ENCODE measurements around the gene BSN.
A peak's percentile ranks its signal among the peaks of the same experiment; 100 is the strongest.

Gene BSN

DNA sequence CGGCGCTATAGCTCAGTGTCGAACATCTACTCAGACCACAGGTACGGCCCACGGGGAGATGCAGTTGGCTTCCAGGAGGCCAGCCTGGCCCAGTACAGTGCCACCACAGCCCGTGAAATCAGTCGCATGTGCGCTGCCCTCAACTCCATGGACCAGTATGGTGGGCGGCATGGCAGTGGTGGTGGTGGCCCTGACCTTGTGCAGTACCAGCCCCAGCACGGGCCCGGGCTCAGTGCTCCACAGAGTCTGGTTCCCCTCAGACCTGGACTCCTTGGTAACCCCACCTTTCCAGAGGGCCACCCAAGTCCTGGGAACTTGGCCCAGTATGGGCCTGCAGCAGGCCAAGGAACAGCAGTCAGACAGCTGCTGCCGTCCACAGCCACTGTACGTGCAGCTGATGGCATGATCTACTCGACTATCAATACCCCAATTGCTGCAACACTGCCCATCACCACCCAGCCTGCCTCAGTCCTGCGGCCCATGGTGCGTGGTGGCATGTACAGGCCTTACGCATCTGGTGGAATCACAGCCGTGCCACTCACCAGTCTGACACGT is 101.5 kb downstream of the BSN start:
- DNase-seq, result no peak

DNA sequence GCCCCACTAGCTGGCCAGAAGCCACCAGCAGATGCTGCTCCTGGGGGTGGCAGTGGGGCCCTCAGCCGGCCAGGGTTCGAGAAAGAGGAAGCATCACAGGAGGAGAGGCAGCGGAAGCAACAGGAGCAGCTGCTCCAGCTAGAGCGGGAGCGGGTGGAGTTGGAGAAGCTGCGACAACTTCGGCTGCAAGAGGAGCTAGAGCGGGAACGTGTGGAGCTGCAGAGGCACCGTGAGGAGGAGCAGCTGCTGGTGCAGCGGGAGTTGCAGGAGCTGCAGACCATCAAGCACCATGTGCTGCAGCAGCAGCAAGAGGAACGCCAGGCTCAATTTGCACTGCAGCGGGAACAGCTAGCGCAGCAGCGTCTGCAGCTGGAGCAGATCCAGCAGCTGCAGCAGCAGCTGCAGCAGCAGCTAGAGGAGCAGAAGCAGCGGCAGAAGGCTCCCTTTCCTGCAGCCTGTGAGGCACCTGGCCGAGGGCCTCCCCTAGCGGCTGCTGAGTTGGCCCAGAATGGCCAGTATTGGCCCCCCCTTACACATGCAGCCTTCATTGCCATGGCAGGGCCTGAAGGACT is 102.3 kb downstream of the BSN start:
- DNase-seq, result no peak

DNA sequence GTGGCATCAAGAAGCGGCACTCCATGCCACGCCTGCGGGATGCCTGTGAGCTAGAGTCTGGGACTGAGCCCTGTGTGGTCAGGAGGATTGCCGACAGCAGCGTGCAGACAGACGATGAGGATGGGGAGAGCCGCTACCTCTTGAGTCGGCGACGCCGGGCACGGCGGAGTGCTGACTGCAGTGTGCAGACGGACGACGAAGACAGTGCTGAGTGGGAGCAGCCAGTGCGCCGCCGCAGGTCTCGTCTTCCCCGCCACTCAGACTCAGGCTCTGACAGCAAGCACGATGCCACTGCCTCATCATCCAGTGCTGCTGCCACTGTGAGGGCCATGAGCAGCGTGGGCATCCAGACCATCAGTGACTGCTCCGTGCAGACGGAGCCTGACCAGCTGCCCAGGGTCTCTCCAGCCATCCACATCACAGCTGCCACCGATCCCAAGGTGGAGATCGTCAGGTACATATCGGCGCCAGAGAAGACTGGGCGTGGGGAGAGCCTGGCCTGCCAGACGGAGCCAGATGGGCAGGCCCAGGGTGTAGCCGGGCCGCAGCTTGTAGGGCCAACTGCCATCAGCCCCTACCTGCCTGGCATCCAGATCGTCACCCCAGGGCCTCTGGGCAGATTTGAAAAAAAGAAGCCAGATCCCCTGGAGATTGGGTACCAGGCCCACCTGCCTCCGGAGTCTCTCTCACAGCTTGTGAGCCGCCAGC is 103.1 kb downstream of the BSN start:
- DNase-seq, result no peak

DNA sequence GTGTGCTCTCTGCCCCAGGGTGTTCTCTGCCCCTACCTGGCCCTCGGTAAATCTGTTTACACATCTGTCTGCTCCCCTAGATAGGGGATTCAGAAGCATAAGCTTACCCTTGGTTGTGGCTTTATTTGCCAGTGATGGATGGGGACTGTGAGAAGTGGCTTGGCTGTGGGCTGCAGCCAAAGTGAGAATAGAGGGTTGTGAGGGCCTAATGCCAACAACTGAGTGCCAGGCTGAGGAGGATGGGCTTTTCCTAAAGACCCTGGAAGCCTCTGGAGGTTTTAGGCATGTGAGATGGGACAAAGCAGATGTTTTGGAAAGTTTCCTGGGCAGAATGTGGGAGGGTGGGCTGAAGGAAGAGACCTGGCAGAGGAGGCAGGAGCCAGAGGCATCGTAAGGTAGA is 104.4 kb downstream of the BSN start:
- no peak for DNase-seq

DNA sequence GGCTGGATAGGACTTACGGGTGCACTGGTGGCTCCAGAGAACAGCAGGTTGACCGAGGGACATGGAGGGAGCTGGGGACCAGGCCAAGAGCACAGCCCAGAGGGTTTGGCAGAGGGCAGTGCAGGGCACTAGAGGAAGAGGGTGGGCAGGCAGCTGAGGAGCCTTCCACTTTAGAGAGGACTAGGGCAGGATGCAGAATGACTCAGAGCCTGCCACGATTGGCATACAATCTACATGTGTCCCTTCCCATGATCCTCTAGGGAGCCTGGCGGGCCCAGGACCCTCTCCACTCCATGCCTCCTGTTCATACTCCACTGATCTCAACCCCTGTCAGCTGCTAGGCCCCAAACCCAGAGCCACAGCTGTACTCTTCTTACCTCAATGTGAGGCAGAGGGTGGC is 105.5 kb downstream of the BSN start:
- DNase-seq, result no peak

DNA sequence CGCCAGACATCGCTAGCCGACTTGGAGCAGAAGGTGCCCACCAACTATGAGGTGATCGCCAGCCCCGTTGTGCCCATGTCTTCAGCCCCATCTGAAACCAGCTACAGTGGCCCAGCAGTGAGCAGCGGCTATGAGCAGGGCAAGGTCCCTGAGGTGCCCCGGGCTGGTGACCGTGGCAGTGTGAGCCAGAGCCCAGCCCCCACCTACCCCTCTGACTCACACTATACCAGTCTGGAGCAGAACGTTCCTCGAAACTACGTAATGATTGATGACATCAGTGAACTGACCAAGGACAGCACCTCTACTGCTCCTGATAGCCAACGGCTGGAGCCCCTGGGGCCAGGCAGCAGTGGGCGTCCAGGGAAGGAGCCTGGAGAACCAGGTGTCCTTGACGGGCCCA is 107.0 kb downstream of the BSN start:
- DNase-seq, result no peak

DNA sequence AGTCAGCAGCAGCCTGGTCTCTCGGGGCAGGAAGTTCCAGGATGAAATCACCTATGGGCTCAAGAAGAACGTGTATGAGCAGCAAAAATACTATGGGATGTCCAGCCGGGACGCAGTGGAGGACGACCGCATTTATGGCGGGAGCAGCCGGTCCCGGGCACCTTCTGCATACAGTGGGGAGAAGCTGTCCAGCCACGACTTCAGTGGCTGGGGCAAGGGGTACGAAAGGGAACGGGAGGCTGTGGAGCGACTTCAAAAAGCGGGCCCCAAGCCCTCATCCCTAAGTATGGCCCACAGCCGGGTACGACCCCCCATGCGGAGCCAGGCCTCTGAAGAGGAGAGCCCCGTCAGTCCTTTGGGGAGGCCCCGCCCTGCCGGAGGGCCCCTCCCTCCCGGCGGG is 107.7 kb downstream of the BSN start:
- no peak for DNase-seq

DNA sequence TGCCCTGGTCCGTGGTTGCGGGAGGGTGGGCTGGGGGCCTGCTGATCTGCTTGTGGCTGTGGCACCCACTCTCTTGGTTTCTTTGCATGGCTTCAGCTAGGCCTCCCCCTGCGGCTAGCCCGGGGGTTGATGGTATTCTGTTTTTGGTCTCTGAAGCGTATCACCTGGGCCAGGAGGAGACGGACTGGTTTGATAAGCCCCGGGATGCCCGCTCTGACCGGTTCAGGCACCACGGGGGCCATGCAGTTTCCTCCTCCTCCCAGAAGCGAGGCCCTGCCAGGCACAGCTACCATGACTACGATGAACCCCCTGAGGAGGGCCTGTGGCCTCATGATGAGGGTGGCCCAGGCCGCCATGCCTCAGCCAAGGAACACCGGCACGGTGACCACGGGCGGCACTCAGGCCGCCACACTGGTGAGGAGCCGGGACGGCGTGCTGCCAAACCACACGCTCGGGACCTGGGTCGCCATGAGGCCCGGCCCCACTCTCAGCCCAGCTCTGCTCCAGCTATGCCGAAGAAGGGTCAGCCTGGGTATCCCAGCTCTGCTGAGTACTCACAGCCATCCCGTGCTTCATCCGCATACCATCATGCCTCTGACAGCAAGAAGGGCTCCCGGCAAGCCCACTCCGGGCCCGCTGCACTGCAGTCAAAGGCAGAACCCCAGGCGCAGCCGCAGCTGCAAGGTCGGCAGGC is 108.6 kb downstream of the BSN start:
- no peak for DNase-seq

DNA sequence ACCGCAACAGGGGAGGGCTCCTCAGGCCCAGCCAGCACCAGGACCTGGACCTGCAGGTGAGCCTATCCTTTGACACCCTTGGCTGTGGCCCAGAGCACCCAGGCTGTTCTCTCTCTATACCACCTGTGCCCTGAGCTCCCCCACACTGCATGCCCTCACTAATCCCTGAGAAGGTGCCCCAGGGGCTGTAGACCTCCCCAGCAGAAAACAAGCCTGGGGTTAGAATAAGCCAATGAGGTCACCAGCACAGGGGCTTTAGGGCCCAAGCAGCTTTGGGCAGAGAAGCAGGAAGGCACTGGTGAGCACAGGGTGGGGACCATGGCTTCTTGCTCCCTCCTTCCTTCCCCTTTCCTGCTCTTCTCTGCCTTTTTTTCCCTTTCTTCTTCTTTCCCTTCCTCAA is 109.6 kb downstream of the BSN start:
- DNase-seq, result no peak

DNA sequence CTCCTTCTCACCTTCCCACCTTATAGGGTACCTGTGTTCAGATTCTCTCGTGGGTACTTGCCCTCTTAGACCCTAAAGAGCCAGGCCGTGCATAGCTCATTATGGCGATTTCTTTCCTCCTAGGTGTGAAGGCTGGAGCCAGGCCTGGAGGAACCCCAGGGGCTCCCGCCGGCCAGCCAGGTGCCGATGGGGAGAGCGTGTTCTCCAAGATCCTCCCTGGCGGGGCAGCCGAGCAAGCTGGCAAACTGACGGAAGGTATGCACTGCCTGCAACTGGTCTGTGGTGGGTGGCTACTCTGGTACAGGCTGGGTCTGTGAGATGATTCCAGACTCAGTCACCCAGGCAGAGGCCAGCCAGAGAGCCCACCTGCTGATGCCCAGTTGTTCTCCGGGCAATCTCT is 110.0 kb downstream of the BSN start:
- DNase-seq, result no peak

DNA sequence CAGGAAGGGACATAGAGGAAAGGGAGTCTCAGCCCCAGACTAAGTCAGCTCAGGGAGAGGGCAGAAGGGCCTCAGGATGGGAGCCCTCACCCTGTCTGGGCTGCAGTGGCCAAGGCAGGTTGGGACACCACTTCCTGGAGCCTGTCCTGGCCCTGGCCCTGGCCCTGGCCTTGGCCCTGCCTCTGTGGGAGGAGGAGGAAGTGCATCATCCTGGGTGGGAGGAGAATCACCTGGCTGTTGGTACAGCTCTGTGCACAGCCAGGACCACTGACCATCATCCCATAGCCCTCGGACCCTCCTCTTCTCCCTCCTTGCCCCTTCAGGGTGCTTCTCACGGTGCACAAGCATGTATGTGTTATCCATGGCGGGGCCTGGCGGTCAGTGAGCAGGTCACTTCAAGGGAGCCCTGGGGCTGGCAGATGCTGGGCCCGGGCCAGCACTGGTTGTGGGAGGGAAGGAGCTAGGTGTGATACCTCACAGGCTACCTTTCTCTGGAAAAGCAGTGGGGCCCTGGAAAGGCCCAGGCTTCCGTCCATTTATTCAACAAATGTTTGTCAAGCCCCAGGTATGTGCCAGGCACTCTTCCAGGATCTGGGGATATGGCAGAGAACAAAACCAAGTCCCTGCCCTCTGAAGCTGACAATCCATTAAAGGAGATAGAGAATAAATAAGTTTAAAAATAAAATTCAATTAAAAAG is 111.7 kb downstream of the BSN start:
- DNase-seq, result no peak

DNA sequence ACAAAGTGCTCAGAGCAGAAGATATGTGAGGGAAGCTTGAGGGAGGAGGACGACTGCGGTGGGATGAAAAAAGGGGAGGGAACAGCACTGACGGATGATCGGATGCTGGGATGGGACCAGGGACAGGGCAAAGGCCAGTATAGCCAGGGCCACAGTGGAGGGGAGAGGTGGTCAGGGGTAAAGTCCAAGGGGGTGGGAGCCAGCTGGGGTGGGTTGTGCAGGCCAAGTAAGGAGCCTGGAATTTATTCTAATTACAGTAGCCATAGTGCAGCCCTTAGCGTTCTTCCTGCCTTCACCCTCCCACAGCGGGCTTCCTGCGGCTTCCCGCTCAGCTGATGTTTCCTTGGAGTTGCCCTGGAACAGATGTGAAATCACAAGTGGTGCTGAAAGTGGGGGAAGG is 112.3 kb downstream of the BSN start:
- DNase-seq, result no peak

DNA sequence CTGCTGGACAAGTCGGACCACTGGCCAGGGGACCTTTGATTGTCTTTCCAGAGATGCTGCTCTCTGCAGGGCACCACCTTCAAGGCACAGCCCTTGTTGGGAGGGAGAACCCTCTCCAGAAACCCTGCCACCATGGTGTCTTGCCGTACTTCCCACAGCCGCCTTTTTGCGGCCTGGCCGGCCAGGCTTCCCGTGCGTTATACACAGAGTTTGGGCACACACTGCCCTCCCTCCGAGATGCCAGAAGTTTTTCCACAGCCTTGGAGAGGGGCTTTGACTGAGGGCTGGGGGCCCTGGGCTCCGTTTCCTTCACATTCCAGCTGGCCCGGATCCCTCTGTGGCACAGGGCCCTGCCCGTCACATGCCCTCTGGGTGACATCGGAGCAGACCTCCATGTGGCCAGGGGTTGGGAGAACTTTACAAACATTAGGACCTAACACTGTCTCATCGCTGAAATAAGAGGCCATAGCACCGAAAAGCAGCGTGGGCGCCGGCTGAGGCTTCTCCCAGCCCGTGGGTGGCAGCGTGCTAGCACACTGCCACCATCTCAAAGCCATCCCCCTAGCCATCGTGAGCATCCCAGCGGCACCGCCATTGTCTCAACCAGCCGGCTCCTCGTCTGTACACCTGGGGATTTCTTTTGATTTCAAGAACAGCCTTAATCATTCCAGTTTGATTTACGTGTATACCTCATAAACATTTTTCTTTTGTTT is 113.6 kb downstream of the BSN start:
- DNase-seq, result no peak

DNA sequence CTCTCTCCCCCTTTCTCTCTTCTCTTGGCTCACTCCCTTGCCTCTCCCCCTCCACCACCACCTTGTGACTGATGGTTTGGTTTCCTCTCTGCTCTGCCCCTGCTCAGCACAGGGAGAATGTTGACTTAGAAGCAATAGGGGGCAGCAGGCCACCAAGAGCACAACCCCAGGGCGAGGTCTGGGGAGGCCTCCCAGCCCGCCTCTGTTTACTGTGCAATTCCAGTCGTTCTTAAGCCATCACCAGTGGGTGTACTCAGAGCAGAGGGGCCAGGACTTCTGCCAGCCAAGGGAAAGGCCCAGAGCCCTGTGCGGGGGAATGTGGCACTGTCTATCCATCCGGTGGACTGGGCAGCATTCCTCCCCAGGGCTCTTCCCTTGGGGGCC is 114.1 kb downstream of the BSN start:
- no peak for DNase-seq

DNA sequence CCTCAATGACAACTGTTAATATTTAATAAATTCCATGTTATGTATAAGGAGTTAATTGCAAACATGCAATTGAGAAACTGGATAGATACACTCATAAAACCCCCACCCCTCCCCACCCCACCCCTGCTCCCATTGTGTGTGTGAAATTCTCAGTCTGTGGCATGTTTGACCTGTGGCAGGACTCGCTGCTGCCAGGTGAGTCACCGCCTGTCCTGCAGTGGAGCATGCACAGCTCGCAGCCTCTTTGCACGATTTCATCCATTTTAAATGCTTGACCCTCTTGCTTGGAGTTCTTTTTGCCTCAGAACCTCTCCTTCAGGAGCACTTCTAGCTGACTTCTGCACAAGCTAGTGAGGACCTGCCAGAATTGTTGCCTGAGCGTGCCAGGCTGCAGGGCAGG is 114.6 kb downstream of the BSN start:
- no peak for DNase-seq

DNA sequence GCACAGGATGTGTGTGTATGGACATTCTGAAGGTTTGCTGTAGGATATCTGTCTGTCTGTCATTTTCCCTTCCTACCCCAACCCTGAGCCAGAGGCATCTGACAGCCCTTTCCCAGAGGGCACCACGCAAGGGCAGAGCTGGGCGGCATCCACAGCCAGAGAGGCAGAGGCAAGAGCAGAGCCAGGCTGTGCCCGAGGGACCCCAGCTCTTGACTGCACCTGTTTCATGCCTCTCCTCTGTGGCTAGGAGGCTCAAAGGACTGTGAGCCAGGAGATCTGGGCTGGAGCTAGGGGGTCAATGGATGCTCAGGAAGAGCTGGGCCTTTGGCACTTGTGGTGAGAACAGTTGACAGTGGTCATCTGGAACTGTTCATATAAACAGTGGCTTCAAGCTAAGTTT is 115.1 kb downstream of the BSN start:
- DNase-seq, result no peak

DNA sequence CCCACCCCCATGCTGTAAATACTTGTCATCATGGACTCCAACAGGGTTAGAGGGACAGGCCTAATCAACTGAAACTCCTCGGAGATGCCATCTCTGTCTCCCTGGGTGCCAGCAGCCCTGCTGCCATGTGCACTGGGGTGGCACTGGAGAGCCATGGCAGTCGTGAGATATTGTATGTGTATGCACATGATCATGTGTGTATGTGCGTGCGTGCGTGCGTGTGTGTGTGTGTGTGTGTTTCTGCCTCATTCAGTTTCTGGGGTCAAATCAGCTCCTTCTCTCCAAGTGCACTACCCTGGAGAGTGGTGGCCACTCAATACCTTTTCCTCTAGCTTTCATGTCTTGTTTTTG is 116.6 kb downstream of the BSN start:
- no peak for DNase-seq

DNA sequence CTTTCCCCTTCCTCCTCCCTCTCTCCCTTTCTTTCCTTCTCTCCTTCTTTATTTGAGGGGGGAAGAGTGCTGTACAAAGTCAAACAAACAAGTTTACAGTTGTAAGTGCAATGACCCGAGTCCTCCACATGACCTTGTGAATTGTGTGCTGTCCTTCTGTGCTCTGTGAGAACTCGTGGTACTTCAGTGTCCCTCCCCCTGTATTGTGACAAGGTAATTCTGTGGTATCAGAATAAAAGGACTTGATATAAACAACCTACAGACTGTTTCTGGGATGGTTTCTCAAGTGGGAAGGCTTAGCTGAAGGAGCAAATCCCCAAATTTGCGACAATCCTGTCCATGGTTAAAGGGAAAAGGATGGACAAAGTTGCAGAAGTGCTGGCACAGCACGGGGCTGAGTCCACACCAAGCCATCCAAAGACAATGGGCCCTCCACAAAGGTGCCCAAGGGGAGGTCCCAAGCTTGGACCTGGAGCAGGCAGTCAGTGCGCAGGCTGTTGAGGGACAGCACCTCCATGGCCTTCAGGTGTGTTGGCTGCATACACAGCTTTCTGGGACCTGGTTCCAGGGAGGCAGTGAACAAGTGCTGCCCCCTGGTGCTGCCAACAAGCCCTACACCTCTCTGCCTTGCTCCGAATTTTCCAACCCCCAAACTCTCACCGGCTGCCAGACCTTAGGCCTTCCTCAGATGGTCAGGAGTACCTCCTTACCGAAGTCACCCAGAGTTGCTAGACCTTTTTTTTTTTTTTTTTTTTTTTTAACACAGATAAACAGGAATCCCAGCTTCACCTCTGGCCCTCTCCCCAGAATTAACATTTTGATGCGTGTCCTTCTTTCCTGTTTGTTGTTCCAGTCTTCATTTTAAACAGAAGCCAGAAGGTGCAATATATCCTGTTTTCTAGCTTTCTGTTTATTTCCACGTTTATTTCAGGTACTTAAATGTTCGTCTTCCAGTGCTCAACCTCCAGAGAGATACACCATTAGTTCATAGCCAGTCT is 117.3 kb downstream of the BSN start:
- peak; percentile 60 for DNase-seq

DNA sequence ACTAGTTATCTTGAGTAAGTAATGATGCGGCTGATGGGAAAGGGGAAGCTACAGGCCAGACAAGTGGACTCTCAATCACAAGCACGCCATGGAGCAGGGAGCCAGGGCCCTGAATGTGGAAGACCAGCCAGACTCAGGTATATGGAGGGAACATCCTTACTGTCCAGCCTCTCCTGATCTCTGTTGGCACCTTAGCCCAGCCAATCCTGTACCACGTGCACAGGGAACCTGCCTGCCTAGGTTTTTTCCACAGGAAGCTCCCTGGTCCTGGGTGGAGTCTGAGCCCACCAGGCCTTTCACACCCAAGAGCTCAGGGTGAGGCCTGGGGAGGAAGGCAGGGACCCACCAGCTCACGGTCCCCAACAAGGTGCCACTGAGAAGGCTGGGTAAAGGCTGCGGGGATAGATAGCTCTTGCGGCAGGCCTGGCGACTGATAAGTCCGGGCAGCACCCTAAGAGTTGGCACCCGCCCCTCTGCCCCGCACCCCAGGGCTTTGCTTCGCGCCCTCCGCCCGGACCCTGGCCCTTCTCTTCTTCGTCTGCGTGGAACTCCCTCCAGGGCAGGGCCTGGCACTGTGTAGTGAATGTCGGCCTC is 118.9 kb downstream of the BSN start:
- no peak for DNase-seq

DNA sequence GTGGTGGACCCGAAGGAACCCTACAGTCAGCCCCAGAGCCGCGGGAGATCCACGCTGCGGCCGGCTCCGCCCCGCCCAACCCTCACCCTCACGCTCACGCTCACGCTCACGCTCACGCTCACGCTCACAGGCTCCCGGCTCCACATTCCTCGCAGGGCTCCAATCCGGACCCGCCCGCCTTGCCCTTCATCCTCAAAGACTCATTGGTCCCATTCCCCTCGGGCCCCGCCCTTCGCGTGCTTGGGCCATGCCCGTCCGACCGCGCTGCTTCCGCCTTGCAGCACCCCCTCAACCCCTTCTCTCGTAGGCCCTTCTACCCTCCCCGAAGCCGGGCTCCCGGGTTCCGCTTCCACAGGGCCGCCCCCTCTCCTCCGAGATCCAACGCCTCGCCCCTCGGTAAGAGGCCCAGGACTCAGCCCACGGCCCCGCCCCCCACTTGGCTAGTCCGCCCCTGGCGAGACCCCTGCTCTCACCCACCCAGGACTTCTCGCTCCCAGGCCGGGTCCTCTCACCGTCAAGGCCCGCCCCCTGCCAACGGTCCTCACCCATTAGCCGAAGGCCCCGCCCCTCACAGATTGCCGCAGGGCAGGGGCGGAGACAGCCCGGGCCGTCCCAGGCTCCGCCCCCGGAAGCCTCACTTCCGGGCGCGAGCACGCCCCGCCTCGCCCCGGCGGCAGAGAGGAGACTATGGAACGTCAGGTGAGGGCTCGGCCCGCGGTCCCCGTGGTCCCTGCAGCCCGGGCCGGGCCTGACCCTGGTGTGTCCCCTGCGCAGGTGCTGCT is 119.6 kb downstream of the BSN start, which contains the start of gene APEH:
Gene APEH, plus strand, starts transcription at position 637 of the 782 bp plus-strand sequence. Its CDS starts 51 bp downstream, at position 688.
- peak; percentile 95 for DNase-seq
